ENCODE results near the gene ADGRD1.

DNA sequence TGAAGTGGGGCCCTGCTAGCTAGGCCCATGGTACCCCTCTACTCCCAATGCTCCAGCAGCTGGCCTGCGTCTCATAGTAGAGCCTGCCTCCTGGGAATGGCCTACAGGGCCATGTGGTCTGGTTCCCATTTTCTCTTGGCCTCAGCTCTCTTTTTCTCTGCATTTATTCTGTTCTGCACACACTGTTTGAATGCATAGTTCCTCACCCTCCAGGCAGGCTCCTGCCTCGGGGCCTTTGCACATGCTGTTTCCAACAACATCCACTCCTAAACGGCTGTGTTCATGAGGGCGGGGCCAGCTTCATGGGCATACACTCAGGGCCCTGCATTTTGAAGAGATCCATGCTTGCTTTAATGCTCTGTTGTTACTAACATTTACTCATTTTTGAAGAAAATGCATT, 204.0 kb downstream of the ADGRD1 start:
- TF ChIP-seq, protein P1, sequence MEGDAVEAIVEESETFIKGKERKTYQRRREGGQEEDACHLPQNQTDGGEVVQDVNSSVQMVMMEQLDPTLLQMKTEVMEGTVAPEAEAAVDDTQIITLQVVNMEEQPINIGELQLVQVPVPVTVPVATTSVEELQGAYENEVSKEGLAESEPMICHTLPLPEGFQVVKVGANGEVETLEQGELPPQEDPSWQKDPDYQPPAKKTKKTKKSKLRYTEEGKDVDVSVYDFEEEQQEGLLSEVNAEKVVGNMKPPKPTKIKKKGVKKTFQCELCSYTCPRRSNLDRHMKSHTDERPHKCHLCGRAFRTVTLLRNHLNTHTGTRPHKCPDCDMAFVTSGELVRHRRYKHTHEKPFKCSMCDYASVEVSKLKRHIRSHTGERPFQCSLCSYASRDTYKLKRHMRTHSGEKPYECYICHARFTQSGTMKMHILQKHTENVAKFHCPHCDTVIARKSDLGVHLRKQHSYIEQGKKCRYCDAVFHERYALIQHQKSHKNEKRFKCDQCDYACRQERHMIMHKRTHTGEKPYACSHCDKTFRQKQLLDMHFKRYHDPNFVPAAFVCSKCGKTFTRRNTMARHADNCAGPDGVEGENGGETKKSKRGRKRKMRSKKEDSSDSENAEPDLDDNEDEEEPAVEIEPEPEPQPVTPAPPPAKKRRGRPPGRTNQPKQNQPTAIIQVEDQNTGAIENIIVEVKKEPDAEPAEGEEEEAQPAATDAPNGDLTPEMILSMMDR (IDR thresholded peaks at IDR 0.05; ENCODE audit: low read depth, low read length, poor library complexity, severe bottlenecking): no peak
- no peak for TF ChIP-seq EZH2phosphoT487 (IDR thresholded peaks at IDR 0.05; ENCODE audit: borderline replicate concordance, low read length)
